ENCODE data around the gene ZNF831.

DNA sequence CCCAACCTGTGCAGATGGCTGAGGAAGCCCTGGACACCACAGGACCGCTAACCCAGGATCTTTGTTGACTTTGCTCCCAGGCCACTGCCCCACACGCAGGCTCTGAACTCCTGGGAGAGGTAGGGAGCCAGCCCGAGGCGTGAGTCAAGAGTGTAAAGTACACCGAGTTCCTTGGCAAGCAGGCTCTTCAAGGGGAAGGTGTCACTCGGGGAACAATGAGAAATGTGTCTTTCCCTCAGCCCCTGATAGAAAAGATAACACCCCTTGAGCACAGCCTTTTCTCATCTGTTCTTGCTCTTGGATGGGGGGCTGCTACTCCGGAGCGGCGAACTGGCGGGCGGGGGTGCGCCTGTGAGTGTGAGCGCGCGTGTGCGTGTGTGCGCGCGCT lies 136.3 kb downstream of the ZNF831 start:
- no peak for TF ChIP-seq POLR2AphosphoS5 (IDR thresholded peaks at IDR 0.05)
- TF ChIP-seq, protein P1, sequence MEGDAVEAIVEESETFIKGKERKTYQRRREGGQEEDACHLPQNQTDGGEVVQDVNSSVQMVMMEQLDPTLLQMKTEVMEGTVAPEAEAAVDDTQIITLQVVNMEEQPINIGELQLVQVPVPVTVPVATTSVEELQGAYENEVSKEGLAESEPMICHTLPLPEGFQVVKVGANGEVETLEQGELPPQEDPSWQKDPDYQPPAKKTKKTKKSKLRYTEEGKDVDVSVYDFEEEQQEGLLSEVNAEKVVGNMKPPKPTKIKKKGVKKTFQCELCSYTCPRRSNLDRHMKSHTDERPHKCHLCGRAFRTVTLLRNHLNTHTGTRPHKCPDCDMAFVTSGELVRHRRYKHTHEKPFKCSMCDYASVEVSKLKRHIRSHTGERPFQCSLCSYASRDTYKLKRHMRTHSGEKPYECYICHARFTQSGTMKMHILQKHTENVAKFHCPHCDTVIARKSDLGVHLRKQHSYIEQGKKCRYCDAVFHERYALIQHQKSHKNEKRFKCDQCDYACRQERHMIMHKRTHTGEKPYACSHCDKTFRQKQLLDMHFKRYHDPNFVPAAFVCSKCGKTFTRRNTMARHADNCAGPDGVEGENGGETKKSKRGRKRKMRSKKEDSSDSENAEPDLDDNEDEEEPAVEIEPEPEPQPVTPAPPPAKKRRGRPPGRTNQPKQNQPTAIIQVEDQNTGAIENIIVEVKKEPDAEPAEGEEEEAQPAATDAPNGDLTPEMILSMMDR (IDR thresholded peaks at IDR 0.05): no peak
